ENCODE data around the gene UCN.

- TF ChIP-seq GATA2 (IDR thresholded peaks at IDR 0.05; ENCODE audit: low read depth, low read length) (no peak), GATA3 (IDR thresholded peaks at IDR 0.05; ENCODE audit: low read depth, low read length) (no peak)
Observed at GRCh38 chr2:27315122-27315521, 6.9 kb upstream of the UCN start.

All from SH-SY5Y (cell line).